ENCODE data around the gene NTHL1.

DNA sequence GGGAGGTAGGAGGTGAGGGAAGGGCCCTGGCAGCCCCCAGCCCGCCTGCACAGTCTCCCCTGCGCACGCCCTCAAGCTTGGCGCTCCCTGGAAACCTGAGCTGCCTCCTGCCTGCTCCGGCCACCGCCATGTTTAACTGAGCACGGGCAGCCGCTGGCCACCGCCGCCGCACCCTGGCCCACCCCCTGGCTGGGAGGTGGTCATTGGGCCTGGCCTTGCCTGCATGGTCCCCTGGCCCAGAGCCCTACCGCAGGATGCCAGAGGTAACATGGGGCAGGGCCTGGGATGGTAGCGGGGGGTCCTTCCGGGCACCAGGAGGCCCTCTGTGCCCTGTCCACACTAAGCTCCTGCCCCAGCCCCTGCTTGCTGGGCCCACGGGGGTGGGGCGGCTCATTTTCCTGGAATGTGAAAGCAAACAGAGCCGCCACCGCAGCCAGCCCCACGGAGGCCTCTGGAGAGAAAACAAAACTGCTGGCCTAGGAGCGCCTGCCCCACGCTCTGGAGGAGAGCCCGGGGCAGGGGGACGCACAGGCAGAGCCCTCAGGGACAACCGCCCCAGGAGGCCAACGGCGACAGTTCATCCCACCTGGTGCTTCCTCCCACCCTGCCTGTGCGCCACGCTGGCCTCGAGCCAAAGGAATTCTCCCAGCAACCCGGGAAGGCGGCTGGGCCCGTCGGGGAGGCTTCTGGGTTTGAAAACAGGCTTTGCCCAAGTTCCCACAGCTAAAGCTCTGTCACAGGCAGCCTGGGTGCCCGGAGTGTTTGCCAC lies 12.0 kb downstream of the NTHL1 start:
- TF ChIP-seq PPARA (CRISPR knock-in tag; IDR thresholded peaks at IDR 0.05; ENCODE audit: borderline replicate concordance) = no peak
- TF ChIP-seq, protein P1, sequence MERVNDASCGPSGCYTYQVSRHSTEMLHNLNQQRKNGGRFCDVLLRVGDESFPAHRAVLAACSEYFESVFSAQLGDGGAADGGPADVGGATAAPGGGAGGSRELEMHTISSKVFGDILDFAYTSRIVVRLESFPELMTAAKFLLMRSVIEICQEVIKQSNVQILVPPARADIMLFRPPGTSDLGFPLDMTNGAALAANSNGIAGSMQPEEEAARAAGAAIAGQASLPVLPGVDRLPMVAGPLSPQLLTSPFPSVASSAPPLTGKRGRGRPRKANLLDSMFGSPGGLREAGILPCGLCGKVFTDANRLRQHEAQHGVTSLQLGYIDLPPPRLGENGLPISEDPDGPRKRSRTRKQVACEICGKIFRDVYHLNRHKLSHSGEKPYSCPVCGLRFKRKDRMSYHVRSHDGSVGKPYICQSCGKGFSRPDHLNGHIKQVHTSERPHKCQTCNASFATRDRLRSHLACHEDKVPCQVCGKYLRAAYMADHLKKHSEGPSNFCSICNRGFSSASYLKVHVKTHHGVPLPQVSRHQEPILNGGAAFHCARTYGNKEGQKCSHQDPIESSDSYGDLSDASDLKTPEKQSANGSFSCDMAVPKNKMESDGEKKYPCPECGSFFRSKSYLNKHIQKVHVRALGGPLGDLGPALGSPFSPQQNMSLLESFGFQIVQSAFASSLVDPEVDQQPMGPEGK (CRISPR knock-in tag; IDR thresholded peaks at IDR 0.05; ENCODE audit: borderline replicate concordance) = no peak
- TF ChIP-seq ZNF8 (CRISPR knock-in tag; IDR thresholded peaks at IDR 0.05) = no peak
- TF ChIP-seq GLIS3 (CRISPR knock-in tag; IDR thresholded peaks at IDR 0.05) = no peak
- TF ChIP-seq ZNF70 (CRISPR knock-in tag; IDR thresholded peaks at IDR 0.05) = no peak
- no peak for TF ChIP-seq ARNTL (CRISPR knock-in tag; IDR thresholded peaks at IDR 0.05; ENCODE audit: borderline replicate concordance, low read depth)
- no peak for TF ChIP-seq CSDC2 (CRISPR knock-in tag; IDR thresholded peaks at IDR 0.05)
- no peak for TF ChIP-seq TOX (CRISPR knock-in tag; IDR thresholded peaks at IDR 0.05; ENCODE audit: borderline replicate concordance)
- no peak for TF ChIP-seq RARB (CRISPR knock-in tag; IDR thresholded peaks at IDR 0.05)
- TF ChIP-seq, protein P2, sequence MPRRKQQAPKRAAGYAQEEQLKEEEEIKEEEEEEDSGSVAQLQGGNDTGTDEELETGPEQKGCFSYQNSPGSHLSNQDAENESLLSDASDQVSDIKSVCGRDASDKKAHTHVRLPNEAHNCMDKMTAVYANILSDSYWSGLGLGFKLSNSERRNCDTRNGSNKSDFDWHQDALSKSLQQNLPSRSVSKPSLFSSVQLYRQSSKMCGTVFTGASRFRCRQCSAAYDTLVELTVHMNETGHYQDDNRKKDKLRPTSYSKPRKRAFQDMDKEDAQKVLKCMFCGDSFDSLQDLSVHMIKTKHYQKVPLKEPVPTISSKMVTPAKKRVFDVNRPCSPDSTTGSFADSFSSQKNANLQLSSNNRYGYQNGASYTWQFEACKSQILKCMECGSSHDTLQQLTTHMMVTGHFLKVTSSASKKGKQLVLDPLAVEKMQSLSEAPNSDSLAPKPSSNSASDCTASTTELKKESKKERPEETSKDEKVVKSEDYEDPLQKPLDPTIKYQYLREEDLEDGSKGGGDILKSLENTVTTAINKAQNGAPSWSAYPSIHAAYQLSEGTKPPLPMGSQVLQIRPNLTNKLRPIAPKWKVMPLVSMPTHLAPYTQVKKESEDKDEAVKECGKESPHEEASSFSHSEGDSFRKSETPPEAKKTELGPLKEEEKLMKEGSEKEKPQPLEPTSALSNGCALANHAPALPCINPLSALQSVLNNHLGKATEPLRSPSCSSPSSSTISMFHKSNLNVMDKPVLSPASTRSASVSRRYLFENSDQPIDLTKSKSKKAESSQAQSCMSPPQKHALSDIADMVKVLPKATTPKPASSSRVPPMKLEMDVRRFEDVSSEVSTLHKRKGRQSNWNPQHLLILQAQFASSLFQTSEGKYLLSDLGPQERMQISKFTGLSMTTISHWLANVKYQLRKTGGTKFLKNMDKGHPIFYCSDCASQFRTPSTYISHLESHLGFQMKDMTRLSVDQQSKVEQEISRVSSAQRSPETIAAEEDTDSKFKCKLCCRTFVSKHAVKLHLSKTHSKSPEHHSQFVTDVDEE (CRISPR knock-in tag; IDR thresholded peaks at IDR 0.05) = no peak
- TF ChIP-seq TCF4 (CRISPR knock-in tag; IDR thresholded peaks at IDR 0.05; ENCODE audit: borderline replicate concordance) = no peak
- no peak for TF ChIP-seq CREB5 (CRISPR knock-in tag; IDR thresholded peaks at IDR 0.05; ENCODE audit: low read depth)
- TF ChIP-seq, protein P3, sequence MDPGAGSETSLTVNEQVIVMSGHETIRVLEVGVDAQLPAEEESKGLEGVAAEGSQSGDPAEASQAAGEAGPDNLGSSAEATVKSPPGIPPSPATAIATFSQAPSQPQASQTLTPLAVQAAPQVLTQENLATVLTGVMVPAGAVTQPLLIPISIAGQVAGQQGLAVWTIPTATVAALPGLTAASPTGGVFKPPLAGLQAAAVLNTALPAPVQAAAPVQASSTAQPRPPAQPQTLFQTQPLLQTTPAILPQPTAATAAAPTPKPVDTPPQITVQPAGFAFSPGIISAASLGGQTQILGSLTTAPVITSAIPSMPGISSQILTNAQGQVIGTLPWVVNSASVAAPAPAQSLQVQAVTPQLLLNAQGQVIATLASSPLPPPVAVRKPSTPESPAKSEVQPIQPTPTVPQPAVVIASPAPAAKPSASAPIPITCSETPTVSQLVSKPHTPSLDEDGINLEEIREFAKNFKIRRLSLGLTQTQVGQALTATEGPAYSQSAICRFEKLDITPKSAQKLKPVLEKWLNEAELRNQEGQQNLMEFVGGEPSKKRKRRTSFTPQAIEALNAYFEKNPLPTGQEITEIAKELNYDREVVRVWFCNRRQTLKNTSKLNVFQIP (CRISPR knock-in tag; IDR thresholded peaks at IDR 0.05; ENCODE audit: borderline replicate concordance, low read depth) = no peak
